Activated CD4-positive, alpha-beta memory T cell treated with anti-CD3 and anti-CD28 coated beads for 36 hours (primary cell): ENCODE measurements around the gene TSPYL1. TPM values are rescaled to one million over a fixed set of nuclear protein-coding genes. Genes with fewer than 3 reads are reported as not detected.
A peak's percentile ranks its signal among the peaks of the same experiment; 100 is the strongest.

ENCODE experiments used
- CTCF ChIA-PET: fragments of 350-600 bp; sonication (Branson Sonifier 250); formaldehyde crosslinking; loops from one replicate; lab custom pipeline; 2021; ENCODE audit warnings: antibody characterized with exemption, inconsistent platforms; lab: Charles Lee
- POLR2A ChIA-PET: fragments of 350-600 bp; sonication (Branson Sonifier 250); formaldehyde crosslinking; loops from one replicate; lab custom pipeline; 2021; ENCODE audit warnings: antibody characterized with exemption; lab: Charles Lee
- DNase-seq: peaks from one replicate; pipeline ENCODE4 v3.0.0-alpha.2; 2020
- H3K27ac Mint-ChIP-seq: one replicate; pipeline ENCODE4 v1.8.0; 2021; ENCODE audit warnings: mixed read lengths
- H3K27me3 Mint-ChIP-seq: one replicate; pipeline ENCODE4 v1.8.0; 2021; ENCODE audit warnings: mixed read lengths
- H3K36me3 Mint-ChIP-seq: one replicate; pipeline ENCODE4 v1.8.0; 2021; ENCODE audit warnings: mixed read lengths
- H3K4me1 Mint-ChIP-seq: one replicate; pipeline ENCODE4 v1.8.0; 2021; ENCODE audit warnings: low read depth, mixed read lengths
- H3K4me3 Mint-ChIP-seq: one replicate; pipeline ENCODE4 v1.8.0; 2021; ENCODE audit warnings: mild to moderate bottlenecking, mixed read lengths
- H3K9me3 Mint-ChIP-seq: one replicate; pipeline ENCODE4 v1.8.0; 2021; ENCODE audit warnings: mixed read lengths
- intact Hi-C: fragments of 100-400 bp; cut with micrococcal nuclease; formaldehyde crosslinking; loops from one replicate; pipeline ENCODE4 v1.15.1; 2023
- total RNA-seq, 2 experiments: library from RNA; stranded (reverse); gene quantifications; one replicate each; pipeline ENCODE4 v1.2.3, GENCODE V29; 2021

TSPYL1 gene
- total RNA-seq, 2 experiments from 2014 or later = 41.4 to 42.0 TPM

DNA sequence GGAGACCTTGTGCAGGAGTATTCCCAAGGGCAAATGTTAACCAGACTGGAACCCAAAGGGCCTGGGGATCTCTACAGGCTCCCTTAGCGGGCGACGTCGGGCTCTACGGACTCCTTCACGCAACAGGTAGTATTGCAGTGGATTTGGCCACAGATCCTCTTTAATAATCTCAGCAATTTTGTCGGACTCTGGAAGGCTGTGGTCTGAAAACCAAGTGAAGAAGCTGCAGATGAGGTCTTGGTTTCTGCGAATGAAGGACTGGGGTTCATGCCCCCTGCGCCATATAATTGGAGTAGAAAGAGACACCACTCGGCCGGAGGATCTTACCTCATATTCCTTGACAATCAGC, 1.3 kb downstream of the TSPYL1 start:
- intact Hi-C loops = loop anchor here (2.0 to 10.0 kb wide), 5 partner anchors 62 to 1326 kb away; partner anchors contain the start of genes DSE, GOPC and NT5DC1
- Mint-ChIP-seq H3K4me3 (peak overlapping the region; percentile 91), H3K27me3 (no peaks in the 10 kb centered on the region), H3K27ac (peak overlapping the region; percentile 95), H3K36me3 (peaks cover 42% of the 10 kb centered on the region), H3K9me3 (no peaks in the 10 kb centered on the region), H3K4me1 (peaks cover 53% of the 10 kb centered on the region)
- POLR2A ChIA-PET = interaction anchor here (0.9 to 2.9 kb wide), 5 partner anchors 9 to 186 kb away, joined by 3 to 14 read pairs (median 5); partner anchors contain the start of genes NT5DC1 and TSPYL4
- CTCF ChIA-PET = interaction anchor here (1.5 to 5.2 kb wide), 4 partner anchors 9 to 255 kb away, joined by 4 to 30 read pairs (median 8); no protein-coding TSS in a partner anchor
- no peak for DNase-seq

DNA sequence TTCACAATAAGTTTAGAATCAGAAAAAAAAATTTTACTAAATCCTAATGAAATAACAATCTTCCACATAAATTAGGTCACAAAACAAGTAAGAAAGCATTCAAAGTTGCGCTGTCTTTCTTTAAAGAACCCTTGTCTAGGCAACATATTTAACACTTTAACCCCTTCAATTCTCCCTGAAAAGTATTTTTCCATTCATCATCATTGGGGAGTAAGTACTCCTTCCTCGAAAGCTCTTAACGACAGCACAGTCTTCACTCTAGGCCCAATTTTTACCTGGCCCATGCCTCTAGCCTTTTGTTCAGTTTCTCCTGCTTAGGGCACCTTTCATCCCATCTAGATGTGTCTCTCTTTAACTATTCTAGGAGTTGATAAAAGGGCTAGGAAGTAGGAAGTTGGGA, 2.6 kb downstream of the TSPYL1 start:
- Mint-ChIP-seq H3K36me3 (peaks cover 44% of the 10 kb centered on the region), H3K4me1 (peaks cover 64% of the 10 kb centered on the region), H3K4me3 (peak overlapping the region; percentile 91), H3K27me3 (no peaks in the 10 kb centered on the region), H3K9me3 (no peaks in the 10 kb centered on the region), H3K27ac (peak overlapping the region; percentile 95)
- no peak for DNase-seq
- ChIA-PET CTCF (interaction anchor here (1.3 to 5.2 kb wide), 3 partner anchors 8 to 11 kb away, joined by 3 to 30 read pairs (median 7); no protein-coding TSS in a partner anchor), POLR2A (interaction anchor here (0.7 to 1.4 kb wide), 2 partner anchors 23 to 24 kb away, joined by 3 read pairs; partner anchors contain the start of gene TSPYL4)
- intact Hi-C loops = loop anchor here (5.0 to 10.0 kb wide), 2 partner anchors 110 to 1328 kb away; partner anchors contain the start of gene GOPC

DNA sequence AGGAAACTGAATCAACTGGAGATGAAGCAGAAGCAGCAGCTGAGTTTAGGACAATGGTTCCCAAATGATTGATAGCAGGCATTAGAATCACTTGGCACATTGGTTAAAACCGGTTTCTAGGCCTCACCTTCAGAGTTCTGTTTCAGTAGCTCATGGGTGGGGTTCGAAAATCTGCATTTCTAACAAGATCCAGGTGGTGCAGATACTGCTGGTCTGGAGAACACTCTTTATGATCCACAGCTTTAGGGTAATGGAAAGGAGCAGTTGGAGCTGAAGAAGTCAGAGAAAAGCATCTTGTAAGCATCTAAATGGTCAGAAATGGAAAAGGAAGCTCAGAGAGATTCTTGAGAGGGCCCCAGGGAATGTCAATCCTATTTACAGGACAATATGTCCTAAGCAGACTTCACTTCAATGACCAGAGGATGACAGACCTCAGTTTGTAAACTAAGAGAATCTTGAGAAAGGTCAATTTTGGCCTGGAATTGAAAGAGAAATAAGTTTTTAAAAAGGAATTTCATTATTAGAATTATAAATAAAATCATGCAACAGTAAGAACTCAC, 8.5 kb downstream of the TSPYL1 start:
- intact Hi-C loops = loop anchor here (10.0 kb wide), 1 partner anchor 1334 kb away; the partner anchor contains the start of gene GOPC
- POLR2A ChIA-PET = no interaction called here
- no peaks in the 10 kb centered on the region for H3K9me3 Mint-ChIP-seq
- no peak overlapping the region for H3K4me3 Mint-ChIP-seq
- peaks cover 15% of the 10 kb centered on the region for H3K36me3 Mint-ChIP-seq
- DNase-seq = no peak
- no peaks in the 10 kb centered on the region for H3K27me3 Mint-ChIP-seq
- CTCF ChIA-PET = interaction anchor here (0.6 to 3.7 kb wide), 4 partner anchors 8 to 264 kb away, joined by 3 to 30 read pairs (median 7); partner anchors contain the start of gene TSPYL1
- H3K4me1 Mint-ChIP-seq = peaks cover 35% of the 10 kb centered on the region
- no peak overlapping the region for H3K27ac Mint-ChIP-seq

DNA sequence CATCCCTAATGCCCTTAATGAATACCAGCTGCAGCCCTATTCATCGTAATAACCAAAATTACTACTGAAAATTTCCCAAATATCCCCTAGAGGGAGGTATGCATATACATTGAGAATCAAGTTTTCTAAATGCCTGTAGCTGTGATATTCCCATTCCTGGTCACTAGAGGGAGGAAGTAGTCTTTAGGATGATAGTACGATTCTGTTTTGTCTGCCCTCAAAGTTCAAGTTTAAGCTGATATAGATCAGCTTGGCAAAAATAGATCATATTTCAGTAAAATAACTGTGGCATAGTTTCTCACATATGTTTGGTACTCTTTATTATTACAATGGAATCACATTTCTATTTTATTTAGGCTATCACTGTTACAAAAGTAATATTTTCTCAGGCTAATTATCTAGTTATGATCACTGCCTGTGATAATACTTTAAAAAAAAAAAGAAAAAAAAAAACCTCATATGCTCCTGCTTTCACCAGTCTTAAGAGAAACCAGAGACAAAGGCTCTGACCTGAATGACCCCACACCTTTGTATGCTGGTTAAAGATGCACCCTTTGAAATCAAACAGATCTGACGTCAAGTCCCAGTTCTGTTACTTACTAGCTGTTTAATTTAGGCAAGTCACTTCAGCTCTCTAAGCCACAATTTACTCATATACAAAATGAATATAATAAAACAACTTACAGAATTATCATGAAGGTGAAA, 11.0 kb downstream of the TSPYL1 start:
- ChIA-PET CTCF (interaction anchor here (0.6 to 3.7 kb wide), 27 partner anchors 9 to 379 kb away, joined by 3 to 30 read pairs (median 5); partner anchors contain the start of genes CALHM4, DSE, RWDD1 and TSPYL1), POLR2A (interaction anchor here (1.4 to 2.6 kb wide), 2 partner anchors 10 to 11 kb away, joined by 4 to 14 read pairs; partner anchors contain the start of gene TSPYL1)
- peaks cover 23% of the 10 kb centered on the region for H3K4me1 Mint-ChIP-seq

DNA sequence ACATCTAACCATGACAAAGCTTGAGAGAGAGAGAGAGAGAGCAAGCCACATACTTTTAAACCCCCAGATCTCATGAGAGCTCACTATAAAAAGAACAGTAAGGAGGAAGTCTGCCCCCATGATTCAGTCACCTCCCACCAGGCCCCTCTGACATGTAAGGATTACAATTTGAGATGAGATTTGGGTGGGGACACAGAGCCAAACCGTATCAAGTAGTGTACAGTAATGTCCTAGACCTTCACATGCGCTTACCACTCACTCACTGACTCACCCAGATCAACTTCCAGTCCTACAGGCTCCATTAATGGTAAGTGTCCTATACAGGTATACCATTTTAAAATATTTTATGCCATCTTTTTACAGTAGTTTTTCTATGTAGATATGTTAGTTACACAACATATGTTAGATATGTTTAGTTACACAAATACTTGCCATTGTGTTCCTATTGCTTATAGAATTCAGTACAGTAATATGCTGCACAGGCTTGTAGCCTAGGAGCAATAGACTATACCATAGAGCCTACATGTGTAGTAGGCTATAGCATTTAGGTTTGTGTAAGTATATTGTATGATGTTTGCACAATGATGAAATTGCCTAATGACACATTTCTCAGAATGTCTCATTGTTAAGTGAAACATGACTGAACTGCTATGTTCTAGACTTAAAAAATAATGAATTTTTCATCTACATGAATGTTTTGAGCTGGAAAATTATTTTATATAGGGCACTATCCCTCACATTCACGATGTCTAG, 11.7 kb downstream of the TSPYL1 start:
- no peak for DNase-seq
- Mint-ChIP-seq H3K36me3 (peaks cover 13% of the 10 kb centered on the region), H3K27ac (peak overlapping the region; percentile 4), H3K9me3 (peaks cover 11% of the 10 kb centered on the region), H3K4me3 (no peak overlapping the region), H3K27me3 (no peaks in the 10 kb centered on the region), H3K4me1 (peaks cover 17% of the 10 kb centered on the region)
- ChIA-PET CTCF (interaction anchor here (0.6 to 3.7 kb wide), 27 partner anchors 8 to 380 kb away, joined by 3 to 30 read pairs (median 5); partner anchors contain the start of genes CALHM4, DSE, RWDD1 and TSPYL1), POLR2A (interaction anchor here (1.4 to 2.6 kb wide), 2 partner anchors 10 to 12 kb away, joined by 4 to 14 read pairs; partner anchors contain the start of gene TSPYL1)
- intact Hi-C loops = loop anchor here (1.0 to 2.0 kb wide), 4 partner anchors 11 to 264 kb away; partner anchors contain the start of genes TSPYL1 and TSPYL4

More for the DNA sequence above, 11.0 kb downstream of the TSPYL1 start:
- Mint-ChIP-seq H3K4me3 (no peak overlapping the region), H3K27me3 (no peaks in the 10 kb centered on the region), H3K27ac (peak overlapping the region; percentile 4), H3K9me3 (peaks cover 4% of the 10 kb centered on the region), H3K36me3 (peaks cover 11% of the 10 kb centered on the region)
- no peak for DNase-seq
- intact Hi-C loops = loop anchor here (1.0 to 2.0 kb wide), 4 partner anchors 11 to 264 kb away; partner anchors contain the start of genes TSPYL1 and TSPYL4

DNA sequence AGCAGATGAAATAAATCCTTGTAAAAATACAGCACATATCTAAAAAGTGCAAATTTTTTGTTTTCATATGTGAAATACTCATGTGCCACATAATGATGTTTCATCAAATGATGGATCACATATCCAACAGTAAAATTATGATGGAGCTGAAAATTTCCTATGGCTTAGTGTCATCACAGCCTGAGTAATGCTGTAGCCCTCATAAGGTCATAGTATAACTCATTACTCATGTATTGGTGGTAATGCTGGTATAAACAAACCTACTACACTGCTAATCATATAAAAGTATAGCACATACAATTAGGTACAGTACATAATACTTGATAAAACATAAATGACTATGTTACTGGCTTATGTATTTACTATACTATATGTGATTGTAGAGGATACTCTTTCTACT, 12.9 kb downstream of the TSPYL1 start:
- no peaks in the 10 kb centered on the region for H3K27me3 Mint-ChIP-seq
- H3K4me1 Mint-ChIP-seq = peaks cover 10% of the 10 kb centered on the region
- peaks cover 19% of the 10 kb centered on the region for H3K9me3 Mint-ChIP-seq
- no peak overlapping the region for H3K27ac Mint-ChIP-seq
- no peak overlapping the region for H3K4me3 Mint-ChIP-seq
- intact Hi-C loops = no loop called here
- CTCF ChIA-PET = interaction anchor here (0.6 to 2.2 kb wide), 4 partner anchors 8 to 268 kb away, joined by 3 to 7 read pairs (median 4); no protein-coding TSS in a partner anchor
- POLR2A ChIA-PET = no interaction called here
- DNase-seq = no peak
- peaks cover 25% of the 10 kb centered on the region for H3K36me3 Mint-ChIP-seq

DNA sequence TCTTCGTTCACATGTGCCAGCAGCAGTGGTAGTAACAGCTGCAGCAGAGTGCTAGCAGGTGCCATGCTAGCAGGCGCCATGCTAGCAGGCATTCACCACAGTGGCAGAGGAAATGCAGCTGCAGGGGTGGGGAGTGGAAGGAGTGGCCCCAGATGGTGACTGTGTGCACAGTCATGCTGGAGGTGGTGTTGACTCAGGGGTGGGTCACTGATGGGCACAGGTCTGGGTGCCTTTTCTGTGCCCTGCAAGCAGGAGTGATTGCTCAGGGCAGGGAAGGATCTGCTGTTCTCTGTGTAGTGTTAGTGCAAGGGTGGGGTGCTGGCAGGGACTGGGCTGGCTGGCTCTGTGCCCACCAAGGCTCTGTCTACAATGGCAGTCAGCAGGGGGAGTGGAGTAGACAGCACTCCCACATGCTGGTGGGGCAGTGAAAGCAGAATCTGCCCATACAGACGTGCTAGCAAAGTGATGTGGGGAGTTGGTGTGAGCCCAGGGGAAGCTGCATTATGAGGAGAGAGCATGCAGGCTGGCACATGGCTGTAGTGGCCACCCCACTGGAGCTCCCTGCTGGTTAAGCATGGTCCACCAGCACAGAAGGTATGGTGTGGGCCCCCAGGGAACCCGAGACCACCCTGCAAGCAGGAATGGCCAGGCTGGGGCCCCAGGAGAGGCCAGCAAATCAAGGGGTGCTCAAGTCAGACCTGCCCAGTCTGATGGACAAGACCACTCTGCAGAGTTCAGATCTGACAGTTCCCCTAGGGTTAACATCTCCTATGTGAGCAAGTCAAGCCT, 14.5 kb downstream of the TSPYL1 start:
- no peak overlapping the region for H3K4me3 Mint-ChIP-seq
- H3K27ac Mint-ChIP-seq = no peak overlapping the region
- no peaks in the 10 kb centered on the region for H3K27me3 Mint-ChIP-seq
- peaks cover 10% of the 10 kb centered on the region for H3K4me1 Mint-ChIP-seq
- peaks cover 19% of the 10 kb centered on the region for H3K9me3 Mint-ChIP-seq
- ChIA-PET POLR2A (interaction anchor here (0.8 kb wide), 1 partner anchor 11 kb away, joined by 3 read pairs; the partner anchor contains the start of gene TSPYL4), CTCF (no interaction called here)
- peak; percentile 49 for DNase-seq
- peaks cover 35% of the 10 kb centered on the region for H3K36me3 Mint-ChIP-seq
- intact Hi-C loops = no loop called here

DNA sequence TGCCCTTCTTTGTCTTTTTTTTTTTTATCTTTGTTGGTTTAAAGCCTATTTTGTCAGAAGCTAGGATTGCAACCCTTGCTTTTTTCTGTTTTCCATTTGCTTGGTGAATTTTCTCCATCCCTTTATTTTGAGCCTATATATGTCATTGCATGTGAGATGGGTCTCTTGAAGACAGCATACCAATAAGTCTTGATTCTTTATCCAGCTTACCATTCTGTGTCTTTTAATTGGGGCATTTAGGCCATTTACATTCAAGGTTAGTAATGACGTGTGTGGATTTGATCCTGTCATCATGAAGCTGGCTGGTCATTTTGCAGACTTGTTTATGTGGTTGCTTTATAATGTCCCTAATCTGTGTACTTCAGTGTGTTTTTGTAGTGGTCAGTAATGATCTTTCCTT, 16.4 kb downstream of the TSPYL1 start:
- intact Hi-C loops = no loop called here
- CTCF ChIA-PET = no interaction called here
- no peak overlapping the region for H3K4me3 Mint-ChIP-seq

DNA sequence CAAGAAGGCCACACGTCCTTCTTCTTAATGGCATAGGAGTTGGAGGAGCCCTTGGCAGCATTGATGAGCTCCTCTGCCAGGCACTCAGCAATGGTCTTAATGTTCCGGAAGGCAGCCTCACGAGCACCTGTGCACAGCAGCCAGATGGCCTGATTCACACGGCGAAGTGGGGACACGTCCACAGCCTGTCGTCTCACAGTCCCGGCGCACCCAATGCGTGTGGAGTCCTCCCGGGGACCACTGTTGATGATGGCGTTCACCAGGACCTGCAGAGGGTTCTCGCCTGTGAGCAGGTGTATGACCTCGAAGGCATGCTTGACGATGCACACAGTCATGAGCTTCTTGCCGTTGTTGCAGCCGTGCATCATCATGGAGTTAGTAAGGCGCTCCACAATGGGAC, 21.2 kb downstream of the TSPYL1 start:
- POLR2A ChIA-PET = no interaction called here
- H3K9me3 Mint-ChIP-seq = peaks cover 13% of the 10 kb centered on the region
- no peak overlapping the region for H3K4me3 Mint-ChIP-seq
- CTCF ChIA-PET = interaction anchor here (1.3 kb wide), 1 partner anchor 9 kb away, joined by 7 read pairs; no protein-coding TSS in a partner anchor
- intact Hi-C loops = no loop called here
- H3K27ac Mint-ChIP-seq = no peak overlapping the region
- H3K4me1 Mint-ChIP-seq = peaks cover 4% of the 10 kb centered on the region
- H3K27me3 Mint-ChIP-seq = no peaks in the 10 kb centered on the region
- DNase-seq = no peak
- peaks cover 29% of the 10 kb centered on the region for H3K36me3 Mint-ChIP-seq

More for the DNA sequence above, 16.4 kb downstream of the TSPYL1 start:
- no peak overlapping the region for H3K27ac Mint-ChIP-seq
- H3K9me3 Mint-ChIP-seq = peaks cover 19% of the 10 kb centered on the region
- no peak for DNase-seq
- peaks cover 37% of the 10 kb centered on the region for H3K36me3 Mint-ChIP-seq
- POLR2A ChIA-PET = no interaction called here
- H3K4me1 Mint-ChIP-seq = peaks cover 6% of the 10 kb centered on the region
- H3K27me3 Mint-ChIP-seq = no peaks in the 10 kb centered on the region

DNA sequence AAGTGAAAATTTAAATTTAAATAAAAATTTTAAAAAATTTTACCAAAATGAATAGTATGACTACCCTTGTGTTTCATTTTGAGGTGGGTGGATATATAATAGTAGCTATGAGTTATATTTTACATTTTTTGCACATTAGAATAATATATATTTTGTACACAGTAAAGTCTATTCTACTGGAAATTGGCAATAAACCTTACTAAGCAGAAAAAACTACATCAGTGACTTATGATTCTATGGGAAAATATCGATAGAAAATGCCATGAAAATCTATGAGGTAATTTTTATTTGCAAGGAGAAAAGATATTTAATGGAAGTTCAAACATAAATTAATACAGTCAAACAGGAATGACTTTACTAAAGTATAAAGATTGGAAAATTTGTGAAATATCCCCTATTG, 23.0 kb downstream of the TSPYL1 start:
- no peaks in the 10 kb centered on the region for H3K27me3 Mint-ChIP-seq
- POLR2A ChIA-PET = no interaction called here
- H3K9me3 Mint-ChIP-seq = no peaks in the 10 kb centered on the region
- DNase-seq = no peak
- CTCF ChIA-PET = interaction anchor here (4.4 kb wide), 1 partner anchor 12 kb away, joined by 20 read pairs; no protein-coding TSS in a partner anchor
- H3K4me3 Mint-ChIP-seq = no peak overlapping the region
- peaks cover 4% of the 10 kb centered on the region for H3K4me1 Mint-ChIP-seq
- H3K36me3 Mint-ChIP-seq = peaks cover 20% of the 10 kb centered on the region
- intact Hi-C loops = no loop called here
- no peak overlapping the region for H3K27ac Mint-ChIP-seq
